Endothelial cell of umbilical vein (primary cell): Measurements from ENCODE around the gene SLC8A1. TPM values are rescaled to one million over a fixed set of nuclear protein-coding genes. Genes with fewer than 3 reads are reported as not detected.

ENCODE experiments used
- BruUV-seq: library from RNA; stranded (reverse); fragments of 400-500 nt; replicated peaks from 2 replicates; lab custom pipeline; 2021; lab: Mats Ljungman, UMichigan
- CTCF ChIA-PET: fragments of 300-600, 350-600 bp; sonication (Branson Sonifier 250); formaldehyde crosslinking; loops from one replicate; lab custom pipeline; 2021; ENCODE audit warnings: antibody characterized with exemption, inconsistent platforms; lab: Charles Lee
- POLR2A ChIA-PET: fragments of 300-600, 350-600 bp; sonication (Branson Sonifier 250); formaldehyde crosslinking; loops from one replicate; lab custom pipeline; 2021; ENCODE audit warnings: antibody characterized with exemption, inconsistent platforms; lab: Charles Lee
- DNase-seq: peaks from one replicate; pipeline ENCODE4 v3.0.0-alpha.2; 2011; ENCODE audit warnings: low read depth, low spot score
- FAIRE-seq: peaks from 2 replicates; lab custom pipeline; 2011; peaks lifted over from hg19 to GRCh38; lab: Jason Lieb, UNC
- H2AFZ ChIP-seq: 2 replicates; pipeline ENCODE4 v1.6.0; 2012; ENCODE audit warnings: low read depth, low read length, control low read depth, inconsistent platforms
- H3K27ac ChIP-seq: 2 replicates; pipeline ENCODE4 v1.5.1; 2011; ENCODE audit warnings: low read depth, mild to moderate bottlenecking, control low read depth, low read length, moderate library complexity; ENCODE audit not compliant: insufficient read depth
- H3K27me3 ChIP-seq, 2 experiments: 2 replicates each; pipeline versions ENCODE4 v1.6.0 to v1.6.1; 2011; ENCODE audit warnings: low read length in 2 of 2, mixed read lengths in 1 of 2; ENCODE audit not compliant: control insufficient read depth in 2 of 2, insufficient read depth in 2 of 2
- H3K36me3 ChIP-seq, 2 experiments: 2 replicates in 1 of 2; 3 replicates in 1 of 2; pipeline ENCODE4 v1.5.1; 2011; ENCODE audit warnings: low read length in 2 of 2, mild to moderate bottlenecking in 1 of 2, moderate library complexity in 1 of 2; ENCODE audit not compliant: control insufficient read depth in 2 of 2, insufficient read depth in 2 of 2; ENCODE audit errors: extremely low read depth in 1 of 2
- H3K4me1 ChIP-seq: 3 replicates; pipeline ENCODE4 v1.5.1; 2011; ENCODE audit warnings: mild to moderate bottlenecking, low read length; ENCODE audit not compliant: control insufficient read depth, insufficient read depth; ENCODE audit errors: extremely low read depth
- H3K4me2 ChIP-seq: 2 replicates; pipeline ENCODE4 v1.6.1; 2011; ENCODE audit warnings: low read length, control low read depth, mixed read lengths; ENCODE audit not compliant: insufficient read depth
- H3K4me3 ChIP-seq, 3 experiments: fragments of 200-600 bp in 1 of 3; sonication (generic), shearing (Covaris generic) in 1 of 3; replicated peaks in 1 of 3; 2 replicates each; pipeline ENCODE4 v1.5.1; 2011 to 2016; ENCODE audit warnings: control low read depth in 3 of 3, low read length in 3 of 3, mild to moderate bottlenecking in 2 of 3, inconsistent platforms in 1 of 3, low read depth in 1 of 3, moderate library complexity in 1 of 3; ENCODE audit not compliant: insufficient read depth in 1 of 3
- H3K79me2 ChIP-seq: 2 replicates; pipeline ENCODE4 v1.6.0; 2012; ENCODE audit warnings: low read length, inconsistent platforms; ENCODE audit not compliant: control insufficient read depth, insufficient read depth
- H3K9ac ChIP-seq: replicated peaks from 2 replicates; pipeline ENCODE3; 2011; ENCODE audit warnings: low read length, control low read depth; ENCODE audit not compliant: insufficient read depth; ENCODE audit errors: extremely low read depth
- H3K9me1 ChIP-seq: replicated peaks from 3 replicates; pipeline ENCODE4 v1.6.0; 2011; ENCODE audit warnings: mild to moderate bottlenecking, low read length; ENCODE audit not compliant: control insufficient read depth, insufficient read depth; ENCODE audit errors: extremely low read depth
- H3K9me3 ChIP-seq: replicated peaks from 2 replicates; pipeline ENCODE4 v1.5.1; 2012; ENCODE audit warnings: low read length, inconsistent platforms; ENCODE audit not compliant: control insufficient read depth, insufficient read depth
- H4K20me1 ChIP-seq: replicated peaks from 2 replicates; pipeline ENCODE3; 2011; ENCODE audit warnings: mild to moderate bottlenecking, low read length; ENCODE audit not compliant: control insufficient read depth, insufficient read depth; ENCODE audit errors: extremely low read depth
- EZH2 ChIP-seq: IDR thresholded peaks from 2 replicates; pipeline ENCODE4 v1.6.1; 2012; ENCODE audit warnings: borderline replicate concordance, low read depth, mild to moderate bottlenecking, moderate library complexity, low read length, inconsistent platforms; ENCODE audit not compliant: severe bottlenecking
- FOS ChIP-seq: IDR thresholded peaks from 2 replicates; pipeline ENCODE4 v1.6.1; 2011; ENCODE audit warnings: mild to moderate bottlenecking, low read length, moderate library complexity, borderline replicate concordance; ENCODE audit not compliant: insufficient read depth
- GATA2 ChIP-seq: IDR thresholded peaks from 2 replicates; pipeline ENCODE4 v1.7.0; 2011; ENCODE audit warnings: low read depth, mild to moderate bottlenecking, moderate library complexity, mixed read lengths, low read length; ENCODE audit not compliant: insufficient read length, insufficient read depth
- JUN ChIP-seq: IDR thresholded peaks from 2 replicates; pipeline ENCODE4 v1.6.1; 2011; ENCODE audit warnings: borderline replicate concordance, low read depth; ENCODE audit not compliant: insufficient read length, insufficient read depth
- MYC ChIP-seq: IDR thresholded peaks from one replicate; pipeline ENCODE4 v1.6.1; 2011; ENCODE audit warnings: mild to moderate bottlenecking, low read depth, low read length
- POLR2A ChIP-seq: IDR thresholded peaks from 2 replicates; pipeline ENCODE4 v1.6.1; 2012; ENCODE audit warnings: low read depth, mild to moderate bottlenecking, control low read depth, low read length
- POLR2AphosphoS5 ChIP-seq: IDR thresholded peaks from 2 replicates; pipeline ENCODE4 v1.6.1; 2012; ENCODE audit warnings: low read depth, mild to moderate bottlenecking, control low read depth, low read length, moderate library complexity; ENCODE audit not compliant: insufficient read depth
- dilution Hi-C: fragments of 300-500 bp; cut with MboI; formaldehyde crosslinking; loops from one replicate; pipeline ENCODE4 v1.15.0; 2019; ENCODE audit warnings: low sequenced_read_pairs; ENCODE audit not compliant: extremely low pct_ligation_motif_present
- intact Hi-C: fragments of 100-400 bp; cut with micrococcal nuclease; formaldehyde crosslinking; loops from one replicate; pipeline ENCODE4 v1.10.0; 2022
- polyA plus RNA-seq, 4 experiments: library from polyadenylated mRNA; depleted of rRNA in 3 of 4; stranded (reverse) in 3 of 4; unstranded in 1 of 4; fragments of >200 nt; gene quantifications; 2 replicates each; pipeline versions ENCODE4 v1.2.1 to v1.2.3, GENCODE V29; 2011 to 2012; ENCODE audit warnings: missing spikeins in 1 of 4
- total RNA-seq: library from RNA; stranded (reverse); gene quantifications from 2 replicates; pipeline ENCODE4 v1.2.3, GENCODE V29; 2021
- TF ChIP-seq, protein P1 (sequence below), 2 donors: IDR thresholded peaks; 1 replicate in 1 of 2; 2 replicates in 1 of 2; pipeline ENCODE4 v1.5.1; 2011; ENCODE audit warnings: low read length in 2 of 2, mild to moderate bottlenecking in 2 of 2, moderate library complexity in 2 of 2, control low read depth in 1 of 2, inconsistent platforms in 1 of 2, low read depth in 1 of 2; ENCODE audit not compliant: insufficient read depth in 1 of 2; ENCODE audit errors: extremely low read depth in 1 of 2
- TF ChIP-seq, protein P2 (sequence below): IDR thresholded peaks from 2 replicates; pipeline ENCODE4 v1.6.1; 2011; ENCODE audit not compliant: insufficient read depth, insufficient read length

The SLC8A1 gene
- total and polyA plus RNA-seq, 2 donors (not counting 3 experiments of a cell fraction or from before 2014, with no cell fraction given): 0.19 to 1.8 TPM

DNA sequence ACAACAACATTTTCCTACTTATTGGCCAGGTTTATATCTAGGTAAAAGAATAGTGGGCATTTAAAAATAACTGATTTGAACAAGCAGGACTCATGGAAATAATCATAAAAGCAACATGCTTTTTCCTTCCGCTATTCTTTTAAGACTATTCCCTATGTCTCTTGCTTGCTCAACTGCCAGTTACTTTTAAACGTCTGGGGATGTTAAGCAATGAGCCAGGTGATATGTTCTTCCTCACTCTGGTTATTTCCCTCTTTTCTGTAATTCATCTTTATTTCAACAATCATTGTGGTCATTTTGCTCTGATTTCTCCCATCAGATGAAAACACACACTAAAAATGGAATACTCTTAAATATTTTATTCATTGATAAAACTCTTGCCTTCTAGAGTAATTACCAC, 33.4 kb upstream of the SLC8A1 start:
- no peak overlapping the region for H2AFZ ChIP-seq
- intact Hi-C loops: loop anchor here (10.0 kb wide), 1 partner anchor 279 kb away; no protein-coding TSS in a partner anchor

More for the DNA sequence above, 33.4 kb upstream of the SLC8A1 start:
- DNase-seq: no peak
- ChIA-PET CTCF (no interaction called here), POLR2A (no interaction called here)
- H3K4me2 ChIP-seq: no peak overlapping the region
- H3K9me3 ChIP-seq: no peaks in the 10 kb centered on the region
- TF ChIP-seq GATA2 (no peak), POLR2AphosphoS5 (no peak), FOS (no peak), EZH2 (no peak), MYC (no peak), JUN (no peak), POLR2A (no peak)
- TF ChIP-seq, protein P1, sequence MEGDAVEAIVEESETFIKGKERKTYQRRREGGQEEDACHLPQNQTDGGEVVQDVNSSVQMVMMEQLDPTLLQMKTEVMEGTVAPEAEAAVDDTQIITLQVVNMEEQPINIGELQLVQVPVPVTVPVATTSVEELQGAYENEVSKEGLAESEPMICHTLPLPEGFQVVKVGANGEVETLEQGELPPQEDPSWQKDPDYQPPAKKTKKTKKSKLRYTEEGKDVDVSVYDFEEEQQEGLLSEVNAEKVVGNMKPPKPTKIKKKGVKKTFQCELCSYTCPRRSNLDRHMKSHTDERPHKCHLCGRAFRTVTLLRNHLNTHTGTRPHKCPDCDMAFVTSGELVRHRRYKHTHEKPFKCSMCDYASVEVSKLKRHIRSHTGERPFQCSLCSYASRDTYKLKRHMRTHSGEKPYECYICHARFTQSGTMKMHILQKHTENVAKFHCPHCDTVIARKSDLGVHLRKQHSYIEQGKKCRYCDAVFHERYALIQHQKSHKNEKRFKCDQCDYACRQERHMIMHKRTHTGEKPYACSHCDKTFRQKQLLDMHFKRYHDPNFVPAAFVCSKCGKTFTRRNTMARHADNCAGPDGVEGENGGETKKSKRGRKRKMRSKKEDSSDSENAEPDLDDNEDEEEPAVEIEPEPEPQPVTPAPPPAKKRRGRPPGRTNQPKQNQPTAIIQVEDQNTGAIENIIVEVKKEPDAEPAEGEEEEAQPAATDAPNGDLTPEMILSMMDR (IDR thresholded peaks at IDR 0.05; ENCODE audit: extremely low read depth in 1 of 2, insufficient read depth in 1 of 2, low read depth in 1 of 2, low read length in 2 of 2): no peak
- TF ChIP-seq, protein P2, sequence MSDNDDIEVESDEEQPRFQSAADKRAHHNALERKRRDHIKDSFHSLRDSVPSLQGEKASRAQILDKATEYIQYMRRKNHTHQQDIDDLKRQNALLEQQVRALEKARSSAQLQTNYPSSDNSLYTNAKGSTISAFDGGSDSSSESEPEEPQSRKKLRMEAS: no peak
- BruUV-seq: no TSS peak
- no peak for FAIRE-seq
- no peaks in the 10 kb centered on the region for H3K4me1 ChIP-seq
- no peak overlapping the region for H3K27ac ChIP-seq
- no peaks in the 10 kb centered on the region for H3K79me2 ChIP-seq
- H3K9ac ChIP-seq: no peak overlapping the region
- H4K20me1 ChIP-seq: no peaks in the 10 kb centered on the region
- no peaks in the 10 kb centered on the region for H3K27me3 ChIP-seq
- no peaks in the 10 kb centered on the region for H3K36me3 ChIP-seq
- H3K4me3 ChIP-seq: no peak overlapping the region
- no peaks in the 10 kb centered on the region for H3K9me1 ChIP-seq
- dilution Hi-C loops: no loop called here
